Effector CD8-positive, alpha-beta T cell (primary cell): Measurements from ENCODE around the gene TMEM69.
"Not testable (repeated sequence)": the region's sequence is repeated elsewhere in the genome, so short reads cannot be mapped to it uniquely, and the experiment has no call there.

ENCODE experiments used
- DNase-seq: peaks from one replicate; lab custom pipeline; 2025; lab: John Stamatoyannopoulos, UW
- total RNA-seq, 4 experiments: gene quantifications; one replicate each; lab custom pipeline; 2026; lab: John Stamatoyannopoulos, UW

TMEM69 gene, protein sequence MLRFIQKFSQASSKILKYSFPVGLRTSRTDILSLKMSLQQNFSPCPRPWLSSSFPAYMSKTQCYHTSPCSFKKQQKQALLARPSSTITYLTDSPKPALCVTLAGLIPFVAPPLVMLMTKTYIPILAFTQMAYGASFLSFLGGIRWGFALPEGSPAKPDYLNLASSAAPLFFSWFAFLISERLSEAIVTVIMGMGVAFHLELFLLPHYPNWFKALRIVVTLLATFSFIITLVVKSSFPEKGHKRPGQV
- total RNA-seq, result 16.2 to 30.8 (median 20.0) reads per million in 4 experiments

DNA sequence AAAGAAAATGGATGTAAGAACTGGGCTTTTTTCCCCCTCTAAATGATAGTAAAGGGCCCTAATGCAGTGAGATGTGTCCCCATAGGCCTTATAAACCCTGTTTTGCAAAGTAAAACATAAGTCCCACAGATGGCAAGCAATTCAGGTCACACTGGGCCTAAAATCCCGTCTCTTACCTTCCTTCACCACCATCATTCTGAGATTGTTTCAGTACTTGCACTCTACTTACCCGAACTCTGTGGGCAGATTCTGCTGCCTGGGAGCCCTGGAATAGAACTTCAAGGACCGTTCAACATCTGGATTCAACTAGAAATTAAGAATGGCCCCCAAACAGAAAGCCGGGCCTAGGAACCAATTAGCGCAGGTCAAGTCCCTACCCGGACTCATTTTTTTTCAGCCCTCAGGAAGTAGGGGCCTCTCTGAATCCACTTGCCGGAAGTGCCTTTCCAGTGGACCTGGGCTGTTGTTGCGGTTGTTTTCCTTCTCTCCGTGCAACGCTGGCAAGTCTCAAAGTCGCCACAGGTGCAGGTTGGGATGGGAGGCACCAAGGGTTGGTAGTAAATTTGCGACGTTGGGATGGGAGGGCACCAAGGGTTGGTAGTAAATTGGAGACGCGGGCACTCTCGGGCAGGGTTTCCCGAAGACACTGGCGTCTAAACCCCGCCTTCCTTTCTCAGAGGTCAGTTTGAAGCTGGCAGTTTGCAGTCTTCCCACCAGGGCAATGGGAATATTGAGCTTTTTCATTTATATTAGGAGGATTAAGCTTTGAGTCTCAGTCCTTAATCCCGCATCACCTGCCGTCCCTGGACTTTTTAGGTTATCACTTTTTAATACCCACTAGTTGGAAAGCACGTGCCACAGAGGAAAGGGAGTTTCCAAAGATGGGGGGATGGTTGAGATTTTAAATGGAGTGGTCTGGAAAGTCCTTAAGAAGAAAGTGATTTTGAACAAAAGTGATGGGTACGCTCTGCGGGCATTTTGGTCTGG lies at the start of gene TMEM69:
Gene TMEM69, plus strand, starts transcription at position 428 of the 987 bp plus-strand sequence. CDS start 2,888 bp downstream, outside the sequence.
- DNase-seq, result peak; percentile 57

DNA sequence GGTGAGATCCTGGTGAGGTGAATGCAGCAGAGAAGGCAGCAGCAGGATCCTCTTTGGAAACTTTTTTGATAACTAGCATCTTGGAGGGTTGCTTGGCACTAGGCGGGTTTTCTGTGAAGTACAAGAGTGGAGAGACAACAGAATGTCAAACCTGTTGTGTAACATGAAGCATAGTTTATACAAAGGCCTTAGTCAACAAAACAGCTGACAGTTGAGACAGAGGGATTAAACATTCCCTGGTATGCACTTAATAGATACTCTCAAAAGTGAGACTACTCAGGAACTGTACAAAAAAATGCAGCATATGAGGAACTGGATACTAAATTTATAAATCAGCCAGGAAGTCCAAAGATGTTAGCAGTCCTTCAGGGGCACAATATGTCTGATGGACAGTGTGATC lies 47.7 kb upstream of the TMEM69 start:
- no peak for DNase-seq

DNA sequence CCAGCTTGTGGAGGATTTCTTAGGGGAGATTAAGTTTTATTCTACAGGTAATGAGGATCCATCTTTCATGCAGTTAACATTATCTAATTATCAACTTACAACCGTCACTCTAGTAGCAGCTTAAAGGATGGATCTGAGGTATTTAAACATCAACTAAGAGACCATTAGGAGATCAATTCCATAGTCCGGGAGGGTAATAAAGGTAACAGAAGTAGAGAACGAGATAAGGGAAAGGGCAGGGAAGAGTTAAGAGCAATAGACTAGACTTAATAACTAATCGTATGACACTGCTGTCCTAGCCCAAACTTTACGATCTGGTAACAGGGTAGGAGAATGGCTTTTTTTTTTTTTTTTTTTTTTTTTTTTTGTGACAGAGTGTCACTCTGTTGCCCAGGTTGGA lies 44.7 kb upstream of the TMEM69 start:
- DNase-seq, result no peak

DNA sequence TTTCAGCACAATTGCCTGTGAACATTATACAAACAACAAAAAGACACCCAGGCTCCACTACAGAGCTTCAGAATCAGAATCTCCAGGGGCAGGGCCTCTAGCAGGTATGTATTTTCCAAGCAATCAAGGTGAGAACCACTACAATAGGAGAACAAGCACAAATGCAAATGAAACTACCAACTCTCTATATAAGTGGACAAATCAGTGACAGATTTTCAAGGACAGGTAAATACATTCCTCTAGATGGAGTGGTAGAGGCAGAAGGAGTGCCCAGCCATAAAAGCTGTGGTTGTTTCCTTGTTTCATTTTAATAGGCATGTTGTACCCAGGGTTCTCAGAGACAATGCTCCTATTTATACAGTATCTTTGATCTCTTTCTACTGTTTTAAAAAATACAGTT lies 44.0 kb upstream of the TMEM69 start:
- no peak for DNase-seq

DNA sequence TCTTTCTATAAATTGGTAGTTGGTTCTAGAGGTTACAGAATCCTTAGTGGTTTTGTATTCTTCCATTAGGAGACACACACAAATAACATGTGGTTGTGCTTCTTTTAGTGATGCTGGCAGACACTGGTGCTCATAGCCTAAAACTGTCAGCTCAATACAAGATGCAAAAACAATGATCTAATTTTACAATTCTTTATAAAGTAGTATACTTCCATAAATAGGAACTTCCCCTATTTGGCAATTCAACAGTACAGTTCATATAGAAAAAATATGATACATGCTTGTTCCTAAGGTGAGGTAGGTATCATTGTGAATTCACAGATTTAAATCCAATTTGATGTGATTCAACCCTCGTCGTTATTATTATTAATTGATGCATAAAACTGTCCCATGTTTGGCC lies 43.3 kb upstream of the TMEM69 start:
- no peak for DNase-seq

DNA sequence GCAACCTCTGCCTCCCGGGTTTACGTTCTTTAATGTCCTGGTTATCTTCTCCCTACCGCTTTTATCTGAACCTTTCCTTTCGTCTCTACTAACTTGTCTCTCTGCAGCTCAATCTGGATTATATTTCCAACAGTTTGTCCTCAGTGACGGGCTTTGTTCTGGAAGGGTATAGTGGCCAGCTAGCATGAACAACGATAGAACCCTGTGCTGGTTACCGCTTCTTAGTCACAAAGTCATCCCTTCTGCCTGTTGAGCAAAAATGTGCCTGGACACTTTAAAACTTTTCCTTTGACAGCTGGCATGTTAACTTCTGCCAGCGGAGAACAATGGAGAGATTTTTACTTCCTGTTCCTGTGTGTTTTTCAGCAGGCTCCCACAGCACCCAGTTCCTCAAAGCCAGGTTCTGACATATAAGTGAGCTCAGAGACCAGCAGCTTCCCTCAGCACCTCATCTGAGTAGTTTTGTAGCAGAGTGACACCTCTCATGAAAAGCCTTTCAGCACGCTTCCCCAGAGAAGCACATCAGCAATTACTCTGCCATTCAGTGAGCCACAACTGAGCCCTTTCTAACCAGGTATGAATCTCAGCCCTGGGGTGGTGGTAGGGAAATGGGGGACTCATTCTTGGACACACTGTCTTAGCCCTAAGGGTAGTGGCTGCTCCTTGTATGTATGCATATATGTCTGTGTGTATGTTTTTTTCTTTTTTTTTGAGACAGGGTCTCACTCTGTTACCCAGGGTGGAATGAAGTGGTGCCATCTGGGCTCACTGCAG lies 40.5 kb upstream of the TMEM69 start:
- no peak for DNase-seq

DNA sequence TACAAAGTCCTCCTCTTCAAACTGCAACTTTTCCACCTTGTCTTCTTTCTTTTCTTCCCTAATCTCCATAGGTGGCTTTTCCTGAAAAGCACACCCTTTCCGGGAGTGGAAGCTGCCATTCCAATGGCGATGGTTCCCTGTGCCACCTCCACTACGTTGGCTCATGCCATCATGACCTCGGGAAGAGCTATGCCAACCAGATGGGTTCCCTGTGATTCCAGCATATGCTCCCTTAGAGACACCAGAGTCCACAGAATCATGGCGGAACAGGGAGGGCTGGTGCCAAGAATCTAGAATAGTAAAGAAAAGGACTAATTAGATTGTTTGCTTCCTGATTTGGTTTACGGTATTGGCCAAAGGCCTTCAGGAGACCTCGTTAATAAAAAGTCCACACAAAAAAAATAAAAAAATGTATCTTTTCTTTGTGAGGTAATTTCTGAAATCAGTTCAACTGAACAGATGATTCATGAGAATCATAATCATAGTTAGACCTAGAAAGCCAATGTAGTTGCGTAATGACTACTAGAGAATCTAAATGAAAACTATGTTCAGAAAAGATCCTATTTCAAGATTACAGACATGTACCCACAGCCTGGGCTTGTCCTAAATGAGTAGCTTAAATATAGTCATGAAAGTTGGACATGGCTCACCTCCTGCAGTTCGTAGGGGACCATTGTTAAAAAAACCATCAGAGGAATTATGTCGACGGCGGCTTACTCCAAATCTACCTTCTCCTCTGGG lies 33.3 kb upstream of the TMEM69 start:
- DNase-seq, result no peak

DNA sequence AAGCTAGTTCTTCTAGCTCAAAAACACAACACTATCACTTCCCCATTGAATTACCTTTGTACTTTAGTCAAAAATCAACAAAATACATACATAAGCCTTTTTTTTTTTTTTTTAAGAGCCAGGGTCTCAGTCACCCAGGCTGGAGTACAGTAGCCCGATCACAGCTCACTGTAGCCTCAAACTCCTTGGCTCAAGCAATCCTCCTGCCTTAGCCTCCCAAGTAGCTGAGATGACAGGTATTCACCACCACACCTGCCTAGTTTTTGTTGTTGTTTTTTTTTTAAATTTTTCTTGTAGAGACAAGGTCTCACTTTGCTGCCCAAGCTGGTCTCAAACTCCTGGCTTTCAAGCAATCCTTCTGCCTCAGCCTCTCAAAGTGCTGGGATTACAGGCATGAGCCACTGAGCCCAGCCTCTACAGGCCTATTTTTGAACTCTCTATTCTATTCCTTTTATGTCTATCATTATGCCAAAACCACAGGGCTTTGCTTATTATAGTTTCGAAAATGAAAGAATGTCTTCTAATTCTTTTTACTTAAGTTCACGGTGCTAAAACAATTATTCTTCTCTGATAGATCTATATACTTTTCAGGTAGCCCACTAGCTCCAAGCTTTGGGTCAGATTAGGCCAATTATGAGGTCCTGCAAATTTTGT lies 31.3 kb upstream of the TMEM69 start:
- DNase-seq, result no peak

DNA sequence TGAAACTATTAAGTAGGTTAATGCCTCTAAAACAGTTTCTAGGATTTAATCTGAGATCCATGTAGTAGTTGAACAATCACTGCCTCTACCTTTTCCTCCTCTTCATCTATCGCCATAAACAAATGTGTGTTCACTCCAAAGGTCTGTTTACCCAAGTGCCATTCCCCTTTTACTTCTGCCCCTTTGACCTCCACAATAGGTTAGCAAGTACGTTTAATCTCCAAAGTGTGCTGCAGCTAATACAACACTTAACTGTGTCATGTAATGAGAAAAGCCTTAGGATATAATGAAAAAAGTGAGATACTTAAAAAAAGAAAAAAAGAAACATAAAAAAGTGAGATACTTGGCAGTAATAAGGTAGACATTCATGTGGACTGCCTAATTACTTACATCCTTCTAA lies 29.8 kb upstream of the TMEM69 start:
- no peak for DNase-seq

DNA sequence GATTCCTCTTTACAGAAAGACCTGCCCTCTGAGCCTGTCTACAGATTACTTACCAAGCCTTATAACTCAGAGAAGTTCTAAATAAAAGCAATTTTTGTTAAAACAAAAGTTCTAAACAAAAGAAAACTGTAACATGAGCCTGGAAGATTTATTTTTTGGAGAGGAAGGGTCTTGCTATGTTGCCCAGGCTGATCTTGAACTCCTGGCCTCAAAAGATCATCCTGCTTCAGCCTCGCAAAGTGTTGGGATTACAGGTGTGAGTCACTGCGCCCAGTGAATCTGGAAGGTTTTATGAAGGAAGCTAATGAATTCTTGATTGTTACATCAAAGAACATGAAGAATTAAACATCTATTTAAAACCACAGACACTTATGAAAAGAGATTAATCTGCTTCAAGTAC lies 28.8 kb upstream of the TMEM69 start:
- DNase-seq, result no peak

DNA sequence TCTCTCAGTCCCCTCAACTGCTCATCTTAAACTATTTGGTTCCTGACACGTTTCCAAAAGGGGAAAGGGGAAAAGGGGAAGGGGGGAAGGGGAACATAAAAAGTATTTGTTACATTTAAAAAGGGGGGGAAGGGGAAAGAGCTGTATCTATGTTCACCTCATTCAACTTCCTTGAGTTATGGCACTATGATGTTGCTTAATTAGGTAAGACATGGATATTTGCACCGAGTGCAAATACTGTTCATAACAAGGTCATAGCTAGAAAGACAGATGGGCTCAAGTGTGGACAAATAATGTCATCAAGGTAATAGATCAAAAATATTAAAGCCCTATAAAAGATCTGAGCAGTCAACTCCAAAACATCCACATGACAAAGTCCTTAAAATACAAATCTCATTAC lies 27.6 kb upstream of the TMEM69 start:
- DNase-seq, result no peak

DNA sequence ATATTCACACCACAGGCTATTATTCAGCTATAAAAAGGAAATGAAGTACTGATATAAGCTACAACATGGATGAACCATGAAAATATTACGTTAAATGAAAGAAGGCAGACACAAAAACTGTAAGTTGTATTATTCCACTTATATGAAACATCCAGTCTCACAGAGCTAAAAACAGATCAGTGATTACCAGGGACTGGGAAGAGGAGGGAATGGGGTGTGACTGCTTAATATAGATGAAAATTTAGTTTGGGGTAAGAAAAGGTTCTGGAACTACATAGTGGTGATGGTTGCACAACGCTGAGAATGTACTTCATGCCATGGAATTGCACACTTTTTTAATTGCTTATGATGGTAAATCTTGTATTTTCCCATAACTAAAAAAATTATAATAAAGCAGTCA lies 21.1 kb upstream of the TMEM69 start:
- DNase-seq, result no peak

DNA sequence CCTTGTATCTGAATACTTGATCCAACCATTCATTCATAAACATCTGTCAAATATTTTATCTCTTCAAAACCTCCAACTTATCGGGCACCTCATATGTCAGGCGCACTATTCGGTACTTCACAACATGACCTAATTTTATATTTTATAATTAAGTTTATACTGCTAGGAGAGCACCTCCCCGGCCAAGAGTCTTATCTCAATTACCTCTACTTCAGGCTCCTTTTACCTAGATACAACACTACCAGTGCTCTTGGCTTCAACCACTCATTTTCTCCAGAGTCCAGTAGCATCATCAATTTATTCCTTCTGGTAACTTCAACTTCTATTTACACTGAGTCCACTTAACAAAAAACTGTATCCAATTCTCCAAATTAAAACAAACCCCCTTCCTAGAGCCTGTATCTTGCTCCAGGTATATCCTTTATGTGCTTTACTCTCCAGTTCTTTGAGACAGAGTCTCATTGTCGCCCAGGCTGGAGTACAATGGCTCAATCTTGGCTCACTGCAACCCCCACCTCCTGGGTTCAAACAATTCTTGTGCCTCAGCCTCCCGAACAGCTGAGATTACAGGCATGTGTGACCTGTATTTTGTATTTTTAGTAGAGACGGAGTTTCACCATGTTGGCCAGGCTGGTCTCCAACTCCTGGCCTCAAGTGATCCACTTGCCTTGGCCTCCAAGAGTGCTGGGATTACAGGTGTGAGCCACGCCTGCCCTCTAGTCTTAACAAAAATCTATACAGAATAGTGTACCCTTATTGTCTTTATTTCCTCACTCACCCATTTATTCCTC lies 20.5 kb upstream of the TMEM69 start:
- DNase-seq, result no peak

DNA sequence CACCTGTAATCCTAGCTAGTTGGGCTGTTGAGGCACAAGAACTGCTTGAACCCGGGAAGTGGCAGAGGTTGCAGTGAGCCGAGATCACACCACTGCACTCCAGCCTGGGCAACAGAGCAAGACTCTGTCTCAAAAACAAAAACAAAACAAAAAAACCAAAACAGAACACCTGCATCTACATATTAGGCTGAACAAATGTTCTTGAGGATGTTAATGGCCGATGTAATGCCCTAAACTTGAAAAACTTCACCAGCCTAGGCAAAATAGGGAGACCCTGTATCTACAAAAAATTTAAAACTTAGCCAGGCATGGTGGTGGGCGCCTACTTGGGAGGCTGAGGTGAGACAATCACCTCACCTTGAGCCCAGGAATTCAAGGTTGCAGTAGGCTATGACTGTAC lies 19.5 kb upstream of the TMEM69 start:
- no peak for DNase-seq

DNA sequence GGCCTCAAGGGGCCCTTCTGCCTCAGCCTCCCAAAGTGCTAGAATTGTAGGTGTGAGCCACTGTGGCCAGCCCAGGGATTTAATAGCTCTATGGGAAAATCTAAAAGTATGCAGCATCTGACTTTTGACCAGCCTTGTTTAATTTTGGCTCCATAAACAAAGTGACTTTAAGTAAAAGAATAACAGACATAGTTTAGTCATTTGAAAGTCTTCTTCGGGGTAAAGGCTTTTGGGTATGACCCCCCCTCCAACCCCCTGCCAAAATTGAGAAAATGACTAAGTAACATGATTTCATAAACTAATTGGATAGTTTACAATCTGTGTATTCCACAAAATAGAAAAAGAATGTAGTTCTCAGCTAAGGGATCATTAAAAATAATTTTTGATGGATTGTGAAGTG lies 18.6 kb upstream of the TMEM69 start:
- DNase-seq, result no peak

DNA sequence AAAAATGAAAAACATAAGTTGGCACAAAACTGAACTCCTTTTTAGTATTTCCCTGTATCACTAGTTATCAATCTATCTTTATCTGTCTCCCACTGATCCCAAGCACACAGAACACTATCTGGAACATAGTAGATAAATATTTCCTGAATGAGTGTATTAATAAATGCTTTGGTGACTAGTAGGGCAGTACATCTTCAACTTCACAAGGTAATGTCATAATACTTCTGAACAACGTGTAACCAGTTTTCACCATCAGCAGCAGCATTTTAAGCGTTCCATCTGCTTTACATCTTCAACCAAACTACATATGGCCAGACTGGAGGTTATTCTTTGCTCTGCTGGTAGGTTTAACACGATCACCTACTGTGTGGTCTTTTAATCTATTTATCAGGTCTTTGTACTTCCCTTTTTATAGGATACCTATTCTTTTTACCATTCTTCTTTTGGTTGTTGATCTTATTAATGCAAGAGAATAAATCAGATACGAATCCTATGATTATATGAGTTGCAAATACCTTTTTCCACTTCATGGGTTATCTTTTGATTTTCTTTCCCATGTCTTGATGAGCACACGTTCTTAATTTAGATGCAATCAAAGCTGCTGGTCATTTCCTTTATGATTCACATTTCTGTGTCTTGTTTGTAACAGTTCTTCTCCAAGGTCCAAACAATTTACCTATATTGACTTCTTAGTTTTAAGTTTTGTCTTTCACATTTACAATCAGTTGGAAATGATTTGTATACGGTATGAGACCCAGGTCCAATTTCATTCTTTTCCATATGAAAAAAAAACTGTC lies 17.9 kb upstream of the TMEM69 start:
- no peak for DNase-seq

DNA sequence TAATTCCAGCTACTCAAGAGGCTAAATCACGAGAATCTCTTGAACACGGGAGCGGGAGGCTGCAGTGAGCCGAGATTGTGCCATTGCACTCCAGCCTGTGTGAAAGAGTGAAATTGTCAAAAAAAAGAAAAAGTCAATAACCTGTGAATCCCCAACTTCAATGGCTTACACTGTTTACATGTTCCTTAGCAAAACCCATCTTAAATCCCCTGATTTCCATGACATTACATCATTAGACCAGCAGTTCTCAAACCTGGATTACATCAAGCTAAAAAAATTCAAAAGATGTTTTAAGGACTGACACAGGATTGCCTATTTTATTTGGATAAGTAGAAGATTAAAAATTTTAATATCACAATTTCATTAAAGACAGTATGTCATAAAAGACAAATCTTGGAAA lies 14.0 kb upstream of the TMEM69 start:
- no peak for DNase-seq

DNA sequence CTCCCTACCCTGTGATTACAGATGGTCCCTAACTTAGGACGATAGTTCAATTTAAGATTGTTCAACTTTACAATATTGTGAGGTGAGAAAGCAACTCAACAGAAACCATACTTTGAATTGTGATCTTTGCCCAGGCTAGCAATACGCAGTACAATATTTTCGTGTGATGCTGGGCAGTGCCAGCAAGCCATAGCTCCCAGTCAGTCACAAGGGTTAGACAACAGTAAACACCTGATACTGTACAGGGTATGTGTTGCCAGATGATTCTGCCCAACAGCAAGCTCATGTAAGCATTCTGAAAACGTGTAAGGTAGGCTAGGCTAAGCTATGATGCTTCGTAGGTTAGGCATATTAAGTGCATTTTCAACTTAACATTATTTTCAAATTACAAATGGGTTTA lies 13.5 kb upstream of the TMEM69 start:
- no peak for DNase-seq

DNA sequence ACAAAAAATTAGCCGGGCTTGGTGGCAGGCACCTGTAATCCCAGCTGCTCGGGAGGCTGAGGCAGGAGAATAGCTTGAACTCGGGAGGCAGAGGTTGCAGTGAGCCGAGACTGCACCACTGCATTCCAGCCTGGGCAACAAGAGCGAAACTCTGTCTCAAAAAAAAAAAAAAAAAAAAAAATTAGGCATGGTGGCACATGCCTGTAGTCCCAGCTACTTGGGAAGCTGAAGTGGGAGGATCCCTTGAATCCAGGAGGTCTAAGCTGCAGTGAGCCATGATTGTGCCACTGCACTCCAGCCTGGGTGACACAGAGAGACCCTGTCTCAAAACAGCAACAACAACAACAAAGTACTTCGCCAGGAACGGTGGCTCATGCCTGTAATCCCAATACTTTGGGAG lies 11.4 kb upstream of the TMEM69 start:
- not testable (repeated sequence) for DNase-seq
